Glutamatergic neuron (in vitro differentiated cells): ENCODE measurements around the gene SRGAP2C. TPM values are rescaled to one million over a fixed set of nuclear protein-coding genes. Genes with fewer than 3 reads are reported as not detected.
"Not testable (repeated sequence)": the region's sequence is repeated elsewhere in the genome, so short reads cannot be mapped to it uniquely, and the experiment has no call there.

Experiments used
- DNase-seq: peaks from one replicate; pipeline ENCODE4 v3.0.0; 2022
- H3K27ac Mint-ChIP-seq: one replicate; pipeline ENCODE4 v1.8.0; 2020; ENCODE audit warnings: mild to moderate bottlenecking, mixed read lengths, inconsistent platforms; ENCODE audit not compliant: unreplicated experiment
- H3K27me3 Mint-ChIP-seq: one replicate; pipeline ENCODE4 v1.8.0; 2020; ENCODE audit warnings: mild to moderate bottlenecking, moderate library complexity, mixed read lengths, inconsistent platforms; ENCODE audit not compliant: unreplicated experiment
- H3K36me3 Mint-ChIP-seq: one replicate; pipeline ENCODE4 v1.8.0; 2020; ENCODE audit warnings: mild to moderate bottlenecking, mixed read lengths, inconsistent platforms; ENCODE audit not compliant: unreplicated experiment
- H3K4me1 Mint-ChIP-seq: one replicate; pipeline ENCODE4 v1.8.0; 2020; ENCODE audit warnings: mild to moderate bottlenecking, low read depth, mixed read lengths, inconsistent platforms; ENCODE audit not compliant: unreplicated experiment
- H3K4me3 Mint-ChIP-seq: one replicate; pipeline ENCODE4 v1.8.0; 2020; ENCODE audit warnings: mild to moderate bottlenecking, mixed read lengths, inconsistent platforms; ENCODE audit not compliant: unreplicated experiment
- H3K9me3 Mint-ChIP-seq: one replicate; pipeline ENCODE4 v1.8.0; 2020; ENCODE audit warnings: mild to moderate bottlenecking, moderate library complexity, mixed read lengths, inconsistent platforms; ENCODE audit not compliant: unreplicated experiment
- total RNA-seq: library from RNA; stranded (reverse); fragmentation: NEBNext Ultra II Directional; extraction: Animal tissue kit (Norgen Biotek cat#: 25700); gene quantifications from one replicate; pipeline ENCODE4 v1.2.1, GENCODE V29; 2021; ENCODE audit not compliant: unreplicated experiment

SRGAP2C gene
- total RNA-seq, 1 donor from 2014 or later = 16.5 TPM

GRCh38 chr1:121365316-121365715, 180.5 kb downstream of the SRGAP2C start:
- H3K4me3 Mint-ChIP-seq, H3K36me3 Mint-ChIP-seq, DNase-seq, H3K4me1 Mint-ChIP-seq, H3K27ac Mint-ChIP-seq, H3K27me3 Mint-ChIP-seq, H3K9me3 Mint-ChIP-seq: not testable (repeated sequence)

GRCh38 chr1:121365723-121366122, 180.9 kb downstream of the SRGAP2C start:
- not testable (repeated sequence) for H3K36me3 Mint-ChIP-seq, DNase-seq, H3K4me1 Mint-ChIP-seq, H3K4me3 Mint-ChIP-seq, H3K27me3 Mint-ChIP-seq, H3K27ac Mint-ChIP-seq, H3K9me3 Mint-ChIP-seq

GRCh38 chr1:121366171-121366570, 181.4 kb downstream of the SRGAP2C start:
- not testable (repeated sequence) for DNase-seq, H3K4me3 Mint-ChIP-seq, H3K9me3 Mint-ChIP-seq, H3K36me3 Mint-ChIP-seq, H3K27ac Mint-ChIP-seq, H3K27me3 Mint-ChIP-seq, H3K4me1 Mint-ChIP-seq

- H3K36me3 Mint-ChIP-seq, DNase-seq, H3K4me1 Mint-ChIP-seq, H3K4me3 Mint-ChIP-seq, H3K27ac Mint-ChIP-seq, H3K27me3 Mint-ChIP-seq, H3K9me3 Mint-ChIP-seq: not testable (repeated sequence)
Measured at GRCh38 chr1:121368910-121369309, 184.1 kb downstream of the SRGAP2C start.

- not testable (repeated sequence) for H3K36me3 Mint-ChIP-seq, H3K27me3 Mint-ChIP-seq, H3K9me3 Mint-ChIP-seq, H3K4me3 Mint-ChIP-seq, H3K4me1 Mint-ChIP-seq, H3K27ac Mint-ChIP-seq, DNase-seq
Measured at GRCh38 chr1:121369959-121370358, 185.2 kb downstream of the SRGAP2C start.

- H3K27me3 Mint-ChIP-seq, H3K4me3 Mint-ChIP-seq, DNase-seq, H3K4me1 Mint-ChIP-seq, H3K9me3 Mint-ChIP-seq, H3K36me3 Mint-ChIP-seq, H3K27ac Mint-ChIP-seq: not testable (repeated sequence)
Measured at GRCh38 chr1:121374851-121375367, 190.1 kb downstream of the SRGAP2C start.

- not testable (repeated sequence) for H3K4me1 Mint-ChIP-seq, H3K4me3 Mint-ChIP-seq, H3K9me3 Mint-ChIP-seq, H3K36me3 Mint-ChIP-seq, H3K27ac Mint-ChIP-seq, DNase-seq, H3K27me3 Mint-ChIP-seq
Measured at GRCh38 chr1:121376986-121377385, 192.2 kb downstream of the SRGAP2C start.

GRCh38 chr1:121378757-121379156, 194.0 kb downstream of the SRGAP2C start:
- H3K27ac Mint-ChIP-seq, H3K4me1 Mint-ChIP-seq, H3K4me3 Mint-ChIP-seq, DNase-seq, H3K9me3 Mint-ChIP-seq, H3K27me3 Mint-ChIP-seq, H3K36me3 Mint-ChIP-seq: not testable (repeated sequence)

GRCh38 chr1:121384754-121385153, 200.0 kb downstream of the SRGAP2C start:
- H3K4me3 Mint-ChIP-seq, DNase-seq, H3K27ac Mint-ChIP-seq, H3K4me1 Mint-ChIP-seq, H3K9me3 Mint-ChIP-seq, H3K27me3 Mint-ChIP-seq, H3K36me3 Mint-ChIP-seq: not testable (repeated sequence)

- H3K9me3 Mint-ChIP-seq, H3K27ac Mint-ChIP-seq, H3K4me1 Mint-ChIP-seq, H3K4me3 Mint-ChIP-seq, H3K36me3 Mint-ChIP-seq, H3K27me3 Mint-ChIP-seq, DNase-seq: not testable (repeated sequence)
Measured at GRCh38 chr1:121385162-121385561, 200.4 kb downstream of the SRGAP2C start.

- H3K27ac Mint-ChIP-seq, H3K4me3 Mint-ChIP-seq, H3K4me1 Mint-ChIP-seq, H3K27me3 Mint-ChIP-seq, H3K36me3 Mint-ChIP-seq, DNase-seq, H3K9me3 Mint-ChIP-seq: not testable (repeated sequence)
Measured at GRCh38 chr1:121385563-121386288, 201.0 kb downstream of the SRGAP2C start.

- not testable (repeated sequence) for H3K4me3 Mint-ChIP-seq, H3K9me3 Mint-ChIP-seq, H3K36me3 Mint-ChIP-seq, H3K27ac Mint-ChIP-seq, DNase-seq, H3K4me1 Mint-ChIP-seq, H3K27me3 Mint-ChIP-seq
Measured at GRCh38 chr1:121386319-121386948, 201.7 kb downstream of the SRGAP2C start.
